Measurements from ENCODE around the gene NEK7.

GRCh38 chr1:198121056-198121826 lies 35.6 kb upstream of the NEK7 start:
- TF ChIP-seq CTCF (IDR thresholded peaks at IDR 0.05; ENCODE audit: low read length) (no peak), EZH2 (IDR thresholded peaks at IDR 0.05; ENCODE audit: borderline replicate concordance, low read length) (no peak)

All from OCI-LY1 (cell line).